GM23338 (cell line): ENCODE data around the gene BANP. TPM values are rescaled to one million over a fixed set of nuclear protein-coding genes. Genes with fewer than 3 reads are reported as not detected.
"Not testable (repeated sequence)": the region's sequence is repeated elsewhere in the genome, so short reads cannot be mapped to it uniquely, and the experiment has no call there.

Source experiments
- ATAC-seq: fragments of 200-7000 bp; cut with Tn5 transposase; 3 replicates; pipeline ENCODE4 v1.9.1; 2020
- DNase-seq: peaks from one replicate; pipeline ENCODE4 v3.0.0-alpha.2; 2015; ENCODE audit warnings: low spot score
- H2AFZ ChIP-seq: fragments of 200-600 bp; sonication (generic); 2 replicates; pipeline ENCODE4 v1.8.0; 2016; ENCODE audit warnings: antibody characterized with exemption, mild to moderate bottlenecking, moderate library complexity
- H3F3A ChIP-seq: fragments of 200-600 bp; sonication (generic); replicated peaks from 2 replicates; pipeline ENCODE4 v1.8.0; 2017; ENCODE audit warnings: antibody characterized with exemption, mixed run types, low read depth
- H3K27ac ChIP-seq: fragments of 200-600 bp; sonication (generic); 2 replicates; pipeline ENCODE4 v1.6.1; 2016; ENCODE audit warnings: low read depth
- H3K27me3 ChIP-seq: fragments of 200-600 bp; sonication (generic); 2 replicates; pipeline ENCODE4 v1.8.0; 2016; ENCODE audit warnings: mild to moderate bottlenecking, mixed run types, moderate library complexity; ENCODE audit not compliant: insufficient read depth
- H3K36me3 ChIP-seq: fragments of 200-600 bp; sonication (generic); 2 replicates; pipeline ENCODE4 v1.8.0; 2016; ENCODE audit warnings: mild to moderate bottlenecking; ENCODE audit not compliant: insufficient read depth
- H3K4me1 ChIP-seq: fragments of 200-600 bp; sonication (generic); 2 replicates; pipeline ENCODE4 v1.8.0; 2016; ENCODE audit warnings: mild to moderate bottlenecking, moderate library complexity; ENCODE audit not compliant: insufficient read depth
- H3K4me2 ChIP-seq: fragments of 200-600 bp; sonication (generic); 2 replicates; pipeline ENCODE4 v1.7.1; 2017; ENCODE audit warnings: mixed run types
- H3K4me3 ChIP-seq: fragments of 200-600 bp; sonication (generic); 2 replicates; pipeline ENCODE4 v1.6.1; 2016; ENCODE audit warnings: mixed run types
- H3K79me2 ChIP-seq: fragments of 200-600 bp; sonication (generic); replicated peaks from 2 replicates; pipeline ENCODE4 v1.8.0; 2017; ENCODE audit warnings: mild to moderate bottlenecking; ENCODE audit not compliant: insufficient read depth
- H3K9me2 ChIP-seq: fragments of 200-600 bp; sonication (generic); 2 replicates; pipeline ENCODE4 v1.8.0; 2017; ENCODE audit not compliant: insufficient read depth
- H4K20me1 ChIP-seq: fragments of 200-600 bp; sonication (generic); replicated peaks from 2 replicates; pipeline ENCODE4 v1.8.0; 2017; ENCODE audit warnings: mild to moderate bottlenecking; ENCODE audit not compliant: insufficient read depth
- H3K27ac Mint-ChIP-seq: 2 replicates; pipeline ENCODE4 v1.8.0; 2020; ENCODE audit warnings: inconsistent platforms, mild to moderate bottlenecking, moderate library complexity, mixed read lengths
- H3K27me3 Mint-ChIP-seq: 3 replicates; pipeline ENCODE4 v1.8.0; 2022; ENCODE audit warnings: low read depth, mild to moderate bottlenecking, moderate library complexity, mixed read lengths, inconsistent platforms; ENCODE audit not compliant: insufficient read depth, poor library complexity
- H3K36me3 Mint-ChIP-seq: 3 replicates; pipeline ENCODE4 v1.8.0; 2021; ENCODE audit warnings: low read depth, mild to moderate bottlenecking, inconsistent platforms, moderate library complexity, mixed read lengths
- H3K4me1 Mint-ChIP-seq: 3 replicates; pipeline ENCODE4 v1.8.0; 2020; ENCODE audit warnings: mild to moderate bottlenecking, inconsistent platforms, mixed read lengths
- H3K4me3 Mint-ChIP-seq: 3 replicates; pipeline ENCODE4 v1.8.0; 2021; ENCODE audit warnings: moderate library complexity, mild to moderate bottlenecking, inconsistent platforms, mixed read lengths
- H3K9me3 Mint-ChIP-seq: 3 replicates; pipeline ENCODE4 v1.8.0; 2020; ENCODE audit warnings: moderate library complexity, mild to moderate bottlenecking, inconsistent platforms, mixed read lengths
- ETS1 ChIP-seq: IDR thresholded peaks from 2 replicates; pipeline ENCODE4 v1.6.1; 2016; ENCODE audit warnings: antibody characterized with exemption
- EZH2 ChIP-seq: fragments of 200-600 bp; sonication (generic); IDR thresholded peaks from one replicate; pipeline ENCODE4 v1.8.0; 2017; ENCODE audit warnings: antibody characterized with exemption, mild to moderate bottlenecking, low read depth; ENCODE audit not compliant: unreplicated experiment
- ZNF114 ChIP-seq: fragments of 250-450 bp; sonication (Bioruptor Pico); IDR thresholded peaks from 2 replicates; pipeline ENCODE4 v1.5.0; 2020; ENCODE audit warnings: mild to moderate bottlenecking, moderate library complexity
- ZNF331 ChIP-seq: fragments of 250-450 bp; sonication (Bioruptor Pico); IDR thresholded peaks from 2 replicates; pipeline ENCODE4 v1.5.0; 2020; ENCODE audit warnings: low read depth, mild to moderate bottlenecking, moderate library complexity
- polyA plus RNA-seq: library from polyadenylated mRNA; unstranded; fragments of >200 nt; fragmentation: Nextera tagmentation; extraction: Ambion mirVana; gene quantifications from 2 replicates; pipeline ENCODE4 v1.2.1, GENCODE V29; 2016
- total RNA-seq: library from RNA; depleted of rRNA; stranded (reverse); fragments of >200 nt; shearing (Covaris generic); gene quantifications from 2 replicates; pipeline ENCODE4 v1.2.3, GENCODE V29; 2014

The BANP gene
- total and polyA plus RNA-seq, 2 experiments from 2014 or later = 22.3 to 48.0 TPM

GRCh38 chr16:87936375-87937230, 14.6 kb upstream of the BANP start, which contains the start of gene CA5A:
Gene CA5A, minus strand, starts transcription at chr16:87936529. Its CDS starts 79 bp downstream, at chr16:87936450.
- H2AFZ ChIP-seq = no peak within 1 kb of the TSS
- Mint-ChIP-seq H3K27me3 (peaks cover 11% of the 10 kb centered on the region), H3K36me3 (no peaks in the 10 kb centered on the region), H3K4me1 (no peaks in the 10 kb centered on the region; the same call in 2 of the 3 replicates), H3K27ac (no peak within 1 kb of the TSS), H3K9me3 (no peaks in the 10 kb centered on the region), H3K4me3 (no peak within 1 kb of the TSS)
- no peak within 1 kb of the TSS for H3K4me3 ChIP-seq
- TF ChIP-seq ZNF331 (no peak), ETS1 (no peak)
- no peaks in the 10 kb centered on the region for H3K27me3 ChIP-seq
- 0 out of 2 replicates have a peak, but pooled peaks cover 5% of the 10 kb centered on the region for H3K9me2 ChIP-seq
- H4K20me1 ChIP-seq = no peaks in the 10 kb centered on the region
- DNase-seq (no peak), ATAC-seq (no peak)
- H3K27ac ChIP-seq = no peak within 1 kb of the TSS
- H3F3A ChIP-seq = no peaks in the 10 kb centered on the region
- no peaks in the 10 kb centered on the region for H3K79me2 ChIP-seq
- no peak within 1 kb of the TSS for H3K4me2 ChIP-seq
- no peaks in the 10 kb centered on the region for H3K36me3 ChIP-seq
- H3K4me1 ChIP-seq = no peaks in the 10 kb centered on the region

- H3K4me1 ChIP-seq, H3K9me2 ChIP-seq, H3K27me3 ChIP-seq, H3K27ac Mint-ChIP-seq, H3K4me3 Mint-ChIP-seq, H3K79me2 ChIP-seq, ATAC-seq, H3F3A ChIP-seq, H3K4me2 ChIP-seq, H3K4me1 Mint-ChIP-seq, H3K27ac ChIP-seq, H3K9me3 Mint-ChIP-seq, H3K4me3 ChIP-seq, H4K20me1 ChIP-seq, H2AFZ ChIP-seq, H3K36me3 ChIP-seq, DNase-seq, H3K36me3 Mint-ChIP-seq: not testable (repeated sequence)
- peaks cover 11% of the 10 kb centered on the region for H3K27me3 Mint-ChIP-seq
Observed at GRCh38 chr16:87937231-87937542, 14.0 kb upstream of the BANP start.

GRCh38 chr16:87938412-87938949, 12.8 kb upstream of the BANP start:
- Mint-ChIP-seq H3K4me3 (no peak overlapping the region), H3K9me3 (no peaks in the 10 kb centered on the region), H3K27me3 (peaks cover 11% of the 10 kb centered on the region), H3K4me1 (no peaks in the 10 kb centered on the region), H3K27ac (no peak overlapping the region), H3K36me3 (no peaks in the 10 kb centered on the region)
- TF ChIP-seq EZH2 (no peak), ETS1 (no peak), ZNF114 (CRISPR knock-in tag) (no peak)
- no peaks in the 10 kb centered on the region for H3K4me1 ChIP-seq
- H3K4me2 ChIP-seq = no peak overlapping the region
- no peak for DNase-seq
- H4K20me1 ChIP-seq = no peaks in the 10 kb centered on the region
- no peak overlapping the region for H3K4me3 ChIP-seq
- H3K9me2 ChIP-seq = 0 out of 2 replicates have a peak, but pooled peaks cover 5% of the 10 kb centered on the region
- no peaks in the 10 kb centered on the region for H3F3A ChIP-seq
- no peak overlapping the region for H3K27ac ChIP-seq
- no peaks in the 10 kb centered on the region for H3K27me3 ChIP-seq
- no peak overlapping the region for H2AFZ ChIP-seq
- H3K79me2 ChIP-seq = no peaks in the 10 kb centered on the region
- no peak for ATAC-seq
- no peaks in the 10 kb centered on the region for H3K36me3 ChIP-seq
